K562 (cell line): ENCODE results near the gene TENM4. TPM values are rescaled to one million over a fixed set of nuclear protein-coding genes. Genes with fewer than 3 reads are reported as not detected.

ENCODE experiments used
- ATAC-seq: fragments of 200-7000 bp; cut with Tn5 transposase; 3 replicates; pipeline ENCODE4 v1.9.1; 2020; ENCODE audit warnings: moderate library complexity
- BruUV-seq: library from RNA; stranded (reverse); fragments of 400-500 nt; replicated peaks from 2 replicates; lab custom pipeline; 2021; lab: Mats Ljungman, UMichigan
- CTCF ChIA-PET: fragments of 300-600 bp; formaldehyde crosslinking; extraction: SDS; loops from one replicate; lab custom pipeline; 2021; ENCODE audit warnings: low intra/inter-chr PET ratio; lab: Yijun Ruan, JAX
- POLR2A ChIA-PET: fragments of 300-600, 350-650 bp; sonication (Branson Sonifier 250); formaldehyde crosslinking; extraction: SDS; loops from one replicate; lab custom pipeline; 2021; ENCODE audit warnings: antibody characterized with exemption, inconsistent platforms; lab: Yijun Ruan, JAX
- DNase-seq, 4 experiments: peaks; one replicate each; pipeline versions ENCODE4 v3.0.0 to v3.0.0-alpha.2; 2011 to 2018; ENCODE audit warnings: low spot score in 3 of 4, mixed read lengths in 3 of 4; ENCODE audit errors: extremely low read depth in 1 of 4
- FAIRE-seq: peaks from 2 replicates; lab custom pipeline; 2011; peaks lifted over from hg19 to GRCh38; lab: Jason Lieb, UNC
- H2AFZ ChIP-seq: 2 replicates; pipeline ENCODE4 v1.6.0; 2011; ENCODE audit warnings: low read depth, low read length, control low read depth, inconsistent platforms
- H3K27ac ChIP-seq: fragments of 200-600 bp; 3 replicates; pipeline ENCODE4 v1.8.0; 2011; ENCODE audit warnings: low read depth, mild to moderate bottlenecking, control low read depth, inconsistent platforms, low read length, moderate library complexity, mixed read lengths; ENCODE audit errors: extremely low read depth
- H3K27me3 ChIP-seq, 2 experiments: fragments of 300-600 bp in 1 of 2; 2 replicates in 1 of 2; 3 replicates in 1 of 2; pipeline versions ENCODE4 v1.6.0 to v1.8.0; 2011; ENCODE audit warnings: inconsistent platforms in 2 of 2, low read length in 2 of 2, mild to moderate bottlenecking in 1 of 2, mixed read lengths in 1 of 2, moderate library complexity in 1 of 2; ENCODE audit not compliant: control insufficient read depth in 2 of 2, insufficient read depth in 2 of 2
- H3K36me3 ChIP-seq: fragments of 300-600 bp; 3 replicates; pipeline ENCODE4 v1.8.0; 2011; ENCODE audit warnings: mild to moderate bottlenecking, low read length, inconsistent platforms; ENCODE audit not compliant: control insufficient read depth, insufficient read depth
- H3K4me1 ChIP-seq, 2 experiments: fragments of 200-600 bp in 1 of 2; replicated peaks in 1 of 2; 2 replicates in 1 of 2; 3 replicates in 1 of 2; pipeline versions ENCODE4 v1.5.1 to v1.8.0; 2011; ENCODE audit warnings: inconsistent platforms in 2 of 2, low read length in 2 of 2, mild to moderate bottlenecking in 1 of 2, mixed read lengths in 1 of 2, moderate library complexity in 1 of 2; ENCODE audit not compliant: control insufficient read depth in 2 of 2, insufficient read depth in 2 of 2
- H3K4me2 ChIP-seq: 2 replicates; pipeline ENCODE4 v1.6.1; 2011; ENCODE audit warnings: low read length, control low read depth, inconsistent platforms, mixed read lengths; ENCODE audit not compliant: insufficient read depth
- H3K4me3 ChIP-seq: fragments of 200-600 bp; sonication (generic), shearing (Covaris generic); 2 replicates; pipeline ENCODE4 v1.5.1; 2016; ENCODE audit warnings: control low read depth, inconsistent platforms
- H3K79me2 ChIP-seq: fragments of 200-600 bp; 3 replicates; pipeline ENCODE4 v1.8.0; 2011; ENCODE audit warnings: low read length, inconsistent platforms; ENCODE audit not compliant: control insufficient read depth, insufficient read depth
- H3K9ac ChIP-seq, 2 experiments: 2 replicates each; pipeline versions ENCODE4 v1.6.0 to v1.6.1; 2011; ENCODE audit warnings: low read depth in 2 of 2, low read length in 2 of 2, control low read depth in 1 of 2, inconsistent platforms in 1 of 2, mild to moderate bottlenecking in 1 of 2, mixed read lengths in 1 of 2; ENCODE audit not compliant: insufficient read depth in 1 of 2
- H3K9me1 ChIP-seq: one replicate; pipeline ENCODE4 v1.6.0; 2011; ENCODE audit warnings: inconsistent platforms, mild to moderate bottlenecking, low read length, moderate library complexity; ENCODE audit not compliant: control insufficient read depth, insufficient read depth
- H3K9me3 ChIP-seq: replicated peaks from 2 replicates; pipeline ENCODE4 v1.5.1; 2011; ENCODE audit warnings: low read depth, low read length, inconsistent platforms; ENCODE audit not compliant: control insufficient read depth, insufficient read depth
- H4K20me1 ChIP-seq: replicated peaks from 2 replicates; pipeline ENCODE4 v1.6.1; 2011; ENCODE audit warnings: low read length, inconsistent platforms, mixed read lengths; ENCODE audit not compliant: control insufficient read depth, insufficient read depth
- ARID2 ChIP-seq: fragments of 450-650 bp; IDR thresholded peaks from 2 replicates; pipeline ENCODE4 v1.6.1; 2017; ENCODE audit warnings: antibody characterized with exemption, mild to moderate bottlenecking
- HNRNPH1 ChIP-seq: fragments of 200-400 bp; formaldehyde crosslinking; optimal IDR thresholded peaks from 2 replicates; pipeline ENCODE3; 2017; ENCODE audit warnings: low read depth, mild to moderate bottlenecking, low read length, moderate library complexity
- POLR2A ChIP-seq: fragments of 450-650 bp; conservative IDR thresholded peaks from 2 replicates; pipeline ENCODE4 v1.6.1; 2016
- STAT5A ChIP-seq: IDR thresholded peaks from 2 replicates; pipeline ENCODE4 v1.6.1; 2012; ENCODE audit warnings: low read length, inconsistent platforms, borderline replicate concordance
- TCF3 ChIP-seq: sonication (generic); formaldehyde crosslinking; IDR thresholded peaks from 2 replicates; pipeline ENCODE4 v1.4.0; 2020; ENCODE audit warnings: mild to moderate bottlenecking, missing genetic modification reagents
- ZNF785 ChIP-seq: fragments of 250-450 bp; sonication (Bioruptor Pico); IDR thresholded peaks from 2 replicates; pipeline ENCODE4 v1.4.0; 2020; ENCODE audit warnings: mild to moderate bottlenecking
- WGBS: fragments of 100-300 bp; shearing (Covaris generic); methylation state at CpG from one replicate; pipeline ENCODE4 v1.1.6; 2016; ENCODE audit warnings: low coverage, mixed read lengths; ENCODE audit not compliant: insufficient coverage; ENCODE audit errors: missing lambda C conversion rate; 5-methylcytosine and 5-hydroxymethylcytosine counted together
- in situ Hi-C: fragments of 300-500 bp; cut with MboI; formaldehyde crosslinking; loops from 4 replicates; pipeline ENCODE4 v1.15.0; 2018; ENCODE audit warnings: inconsistent platforms, mixed read lengths
- intact Hi-C: fragments of 100-400 bp; cut with micrococcal nuclease; formaldehyde crosslinking; loops from 2 replicates; pipeline ENCODE4 v1.14.2; 2022
- polyA plus RNA-seq, 8 experiments: library from polyadenylated mRNA; depleted of rRNA in 4 of 8; stranded (reverse) in 5 of 8; unstranded in 3 of 8; fragments of >200 nt; fragmentation: Nextera tagmentation in 2 of 8; fragmentation: Illumina TruSeq in 1 of 8; extraction: Ambion mirVana in 2 of 8; extraction: Trizol in 1 of 8; gene quantifications; 2 replicates each; pipeline versions ENCODE4 v1.2.1 to v1.2.3, GENCODE V29; 2011 to 2014; ENCODE audit warnings: inconsistent platforms in 1 of 8, missing spikeins in 1 of 8
- total RNA-seq, 7 experiments: library from RNA; depleted of rRNA in 6 of 7; stranded (reverse); fragments of >200 nt in 6 of 7; fragmentation: Illumina TruSeq in 2 of 7; extraction: Trizol in 2 of 7; gene quantifications; 2 replicates each; pipeline versions ENCODE4 v1.2.1 to v1.2.3, GENCODE V29; 2011 to 2021; ENCODE audit warnings: low replicate concordance in 1 of 7
- TF ChIP-seq, protein P1 (sequence below): fragments of 200-800 bp; sonication (Bioruptor generic); IDR thresholded peaks from 2 replicates; pipeline ENCODE4 v1.6.1; 2017; ENCODE audit warnings: missing genetic modification characterization, missing compliant biosample characterization
- TF ChIP-seq, protein P2 (sequence below): fragments of 250-450 bp; sonication (Bioruptor Pico); IDR thresholded peaks from 2 replicates; pipeline ENCODE4 v1.5.0; 2021
- TF ChIP-seq, protein P3 (sequence below), 2 experiments: fragments of 450-650 bp in 1 of 2; sonication (generic) in 1 of 2; formaldehyde crosslinking in 1 of 2; IDR thresholded peaks; 2 replicates each; pipeline versions ENCODE4 v1.7.1 to v1.9.0; 2016 to 2022; ENCODE audit warnings: inconsistent platforms in 1 of 2, mild to moderate bottlenecking in 1 of 2, missing genetic modification reagents in 1 of 2
- TF ChIP-seq, protein P4 (sequence below): IDR thresholded peaks from 3 replicates; pipeline ENCODE4 v1.6.1; 2011; ENCODE audit warnings: borderline replicate concordance, mild to moderate bottlenecking; ENCODE audit not compliant: insufficient read length, insufficient read depth

The TENM4 gene
- total and polyA plus RNA-seq, 9 of the 15 experiments (the other 6 are each of a cell fraction or from before 2014, with no cell fraction given) = 0.16 TPM; not detected in 8

DNA sequence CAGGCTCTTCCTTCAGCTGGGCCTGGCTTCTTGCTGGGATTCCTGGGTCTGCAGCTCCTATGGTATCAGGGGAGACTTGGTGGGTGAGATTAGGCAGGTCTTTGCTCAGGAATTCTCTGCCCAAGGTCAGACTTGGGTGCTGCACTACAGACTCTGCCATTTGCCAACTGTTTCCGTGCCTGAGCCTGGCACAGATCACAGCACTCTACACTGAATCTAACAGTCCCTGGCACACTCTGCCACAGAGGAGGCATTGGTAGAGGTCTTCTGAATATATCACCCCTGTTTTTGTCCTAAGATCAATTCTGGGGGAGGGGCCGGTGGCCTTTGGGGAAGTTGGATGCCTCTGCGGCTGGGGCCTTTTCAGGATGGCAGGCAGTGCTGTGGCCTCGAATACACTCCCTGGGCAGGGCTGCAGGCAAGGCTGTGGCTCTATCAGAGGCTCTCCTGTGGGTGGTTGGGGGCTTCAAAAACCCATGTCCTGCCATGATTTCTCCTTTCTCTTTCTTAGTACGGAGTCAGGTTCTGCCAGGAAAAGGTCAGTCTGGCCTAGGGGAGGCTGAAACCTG is 751.2 kb downstream of the TENM4 start:
- no peak overlapping the region for H3K9ac ChIP-seq
- no peaks in the 10 kb centered on the region for H3K79me2 ChIP-seq
- no peak overlapping the region for H3K4me3 ChIP-seq
- no peak overlapping the region for H3K27ac ChIP-seq
- H2AFZ ChIP-seq = no peak overlapping the region
- no peaks in the 10 kb centered on the region for H3K36me3 ChIP-seq
- no peak for DNase-seq
- in situ Hi-C loops = no loop called here
- no peak for ATAC-seq
- POLR2A ChIA-PET = interaction anchor here (1.4 kb wide), 1 partner anchor 14 kb away, joined by 4 read pairs; no protein-coding TSS in a partner anchor
- no peaks in the 10 kb centered on the region for H3K9me1 ChIP-seq
- CTCF ChIA-PET = no interaction called here
- no peaks in the 10 kb centered on the region for H3K9me3 ChIP-seq
- H3K4me2 ChIP-seq = no peak overlapping the region
- intact Hi-C loops = no loop called here
- H4K20me1 ChIP-seq = no peaks in the 10 kb centered on the region
- no TSS peak for BruUV-seq
- H3K27me3 ChIP-seq = peaks cover 0 to 12% of the 10 kb centered on the region in 2 experiments; a peak in 2 of 5 replicates
- 0% methylated on average over 5 of the region's 5 CpGs for WGBS
- no peaks in the 10 kb centered on the region for H3K4me1 ChIP-seq
- FAIRE-seq = no peak
- TF ChIP-seq POLR2A (no peak), TCF3 (CRISPR knock-in tag) (no peak), STAT5A (no peak), HNRNPH1 (no peak), ZNF785 (no peak), ARID2 (no peak)
- TF ChIP-seq, protein P1, sequence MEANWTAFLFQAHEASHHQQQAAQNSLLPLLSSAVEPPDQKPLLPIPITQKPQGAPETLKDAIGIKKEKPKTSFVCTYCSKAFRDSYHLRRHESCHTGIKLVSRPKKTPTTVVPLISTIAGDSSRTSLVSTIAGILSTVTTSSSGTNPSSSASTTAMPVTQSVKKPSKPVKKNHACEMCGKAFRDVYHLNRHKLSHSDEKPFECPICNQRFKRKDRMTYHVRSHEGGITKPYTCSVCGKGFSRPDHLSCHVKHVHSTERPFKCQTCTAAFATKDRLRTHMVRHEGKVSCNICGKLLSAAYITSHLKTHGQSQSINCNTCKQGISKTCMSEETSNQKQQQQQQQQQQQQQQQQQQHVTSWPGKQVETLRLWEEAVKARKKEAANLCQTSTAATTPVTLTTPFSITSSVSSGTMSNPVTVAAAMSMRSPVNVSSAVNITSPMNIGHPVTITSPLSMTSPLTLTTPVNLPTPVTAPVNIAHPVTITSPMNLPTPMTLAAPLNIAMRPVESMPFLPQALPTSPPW (CRISPR knock-in tag) = no peak
- TF ChIP-seq, protein P2, sequence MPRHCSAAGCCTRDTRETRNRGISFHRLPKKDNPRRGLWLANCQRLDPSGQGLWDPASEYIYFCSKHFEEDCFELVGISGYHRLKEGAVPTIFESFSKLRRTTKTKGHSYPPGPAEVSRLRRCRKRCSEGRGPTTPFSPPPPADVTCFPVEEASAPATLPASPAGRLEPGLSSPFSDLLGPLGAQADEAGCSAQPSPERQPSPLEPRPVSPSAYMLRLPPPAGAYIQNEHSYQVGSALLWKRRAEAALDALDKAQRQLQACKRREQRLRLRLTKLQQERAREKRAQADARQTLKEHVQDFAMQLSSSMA (CRISPR knock-in tag) = no peak
- TF ChIP-seq, protein P3, sequence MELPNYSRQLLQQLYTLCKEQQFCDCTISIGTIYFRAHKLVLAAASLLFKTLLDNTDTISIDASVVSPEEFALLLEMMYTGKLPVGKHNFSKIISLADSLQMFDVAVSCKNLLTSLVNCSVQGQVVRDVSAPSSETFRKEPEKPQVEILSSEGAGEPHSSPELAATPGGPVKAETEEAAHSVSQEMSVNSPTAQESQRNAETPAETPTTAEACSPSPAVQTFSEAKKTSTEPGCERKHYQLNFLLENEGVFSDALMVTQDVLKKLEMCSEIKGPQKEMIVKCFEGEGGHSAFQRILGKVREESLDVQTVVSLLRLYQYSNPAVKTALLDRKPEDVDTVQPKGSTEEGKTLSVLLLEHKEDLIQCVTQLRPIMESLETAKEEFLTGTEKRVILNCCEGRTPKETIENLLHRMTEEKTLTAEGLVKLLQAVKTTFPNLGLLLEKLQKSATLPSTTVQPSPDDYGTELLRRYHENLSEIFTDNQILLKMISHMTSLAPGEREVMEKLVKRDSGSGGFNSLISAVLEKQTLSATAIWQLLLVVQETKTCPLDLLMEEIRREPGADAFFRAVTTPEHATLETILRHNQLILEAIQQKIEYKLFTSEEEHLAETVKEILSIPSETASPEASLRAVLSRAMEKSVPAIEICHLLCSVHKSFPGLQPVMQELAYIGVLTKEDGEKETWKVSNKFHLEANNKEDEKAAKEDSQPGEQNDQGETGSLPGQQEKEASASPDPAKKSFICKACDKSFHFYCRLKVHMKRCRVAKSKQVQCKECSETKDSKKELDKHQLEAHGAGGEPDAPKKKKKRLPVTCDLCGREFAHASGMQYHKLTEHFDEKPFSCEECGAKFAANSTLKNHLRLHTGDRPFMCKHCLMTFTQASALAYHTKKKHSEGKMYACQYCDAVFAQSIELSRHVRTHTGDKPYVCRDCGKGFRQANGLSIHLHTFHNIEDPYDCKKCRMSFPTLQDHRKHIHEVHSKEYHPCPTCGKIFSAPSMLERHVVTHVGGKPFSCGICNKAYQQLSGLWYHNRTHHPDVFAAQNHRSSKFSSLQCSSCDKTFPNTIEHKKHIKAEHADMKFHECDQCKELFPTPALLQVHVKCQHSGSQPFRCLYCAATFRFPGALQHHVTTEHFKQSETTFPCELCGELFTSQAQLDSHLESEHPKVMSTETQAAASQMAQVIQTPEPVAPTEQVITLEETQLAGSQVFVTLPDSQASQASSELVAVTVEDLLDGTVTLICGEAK (IDR thresholded peaks at IDR 0.05) = no peak
- TF ChIP-seq, protein P3 (CRISPR knock-in tag; IDR thresholded peaks at IDR 0.05) = no peak
- TF ChIP-seq, protein P4, sequence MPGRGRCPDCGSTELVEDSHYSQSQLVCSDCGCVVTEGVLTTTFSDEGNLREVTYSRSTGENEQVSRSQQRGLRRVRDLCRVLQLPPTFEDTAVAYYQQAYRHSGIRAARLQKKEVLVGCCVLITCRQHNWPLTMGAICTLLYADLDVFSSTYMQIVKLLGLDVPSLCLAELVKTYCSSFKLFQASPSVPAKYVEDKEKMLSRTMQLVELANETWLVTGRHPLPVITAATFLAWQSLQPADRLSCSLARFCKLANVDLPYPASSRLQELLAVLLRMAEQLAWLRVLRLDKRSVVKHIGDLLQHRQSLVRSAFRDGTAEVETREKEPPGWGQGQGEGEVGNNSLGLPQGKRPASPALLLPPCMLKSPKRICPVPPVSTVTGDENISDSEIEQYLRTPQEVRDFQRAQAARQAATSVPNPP = no peak
